Neuron (in vitro differentiated cells): ENCODE results near the gene MEF2C.
"Not testable (repeated sequence)": the region's sequence is repeated elsewhere in the genome, so short reads cannot be mapped to it uniquely, and the experiment has no call there.

ENCODE experiments used
- H2AFZ ChIP-seq: one replicate; pipeline ENCODE4 v1.6.1; 2013; ENCODE audit warnings: low read depth, mild to moderate bottlenecking, inconsistent platforms, low read length, moderate library complexity
- H3K27me3 ChIP-seq: one replicate; pipeline ENCODE4 v1.6.1; 2013; ENCODE audit warnings: low read length; ENCODE audit not compliant: insufficient read depth
- H3K36me3 ChIP-seq: one replicate; pipeline ENCODE4 v1.6.1; 2013; ENCODE audit warnings: low read length; ENCODE audit not compliant: insufficient read depth
- H3K4me1 ChIP-seq: one replicate; pipeline ENCODE4 v1.6.1; 2013; ENCODE audit warnings: low read length; ENCODE audit not compliant: insufficient read depth
- H3K4me3 ChIP-seq: 2 replicates; pipeline ENCODE4 v1.5.1; 2013; ENCODE audit warnings: mild to moderate bottlenecking, low read length, moderate library complexity
- H3K9me3 ChIP-seq: one replicate; pipeline ENCODE4 v1.6.1; 2013; ENCODE audit warnings: low read length

The MEF2C gene

DNA sequence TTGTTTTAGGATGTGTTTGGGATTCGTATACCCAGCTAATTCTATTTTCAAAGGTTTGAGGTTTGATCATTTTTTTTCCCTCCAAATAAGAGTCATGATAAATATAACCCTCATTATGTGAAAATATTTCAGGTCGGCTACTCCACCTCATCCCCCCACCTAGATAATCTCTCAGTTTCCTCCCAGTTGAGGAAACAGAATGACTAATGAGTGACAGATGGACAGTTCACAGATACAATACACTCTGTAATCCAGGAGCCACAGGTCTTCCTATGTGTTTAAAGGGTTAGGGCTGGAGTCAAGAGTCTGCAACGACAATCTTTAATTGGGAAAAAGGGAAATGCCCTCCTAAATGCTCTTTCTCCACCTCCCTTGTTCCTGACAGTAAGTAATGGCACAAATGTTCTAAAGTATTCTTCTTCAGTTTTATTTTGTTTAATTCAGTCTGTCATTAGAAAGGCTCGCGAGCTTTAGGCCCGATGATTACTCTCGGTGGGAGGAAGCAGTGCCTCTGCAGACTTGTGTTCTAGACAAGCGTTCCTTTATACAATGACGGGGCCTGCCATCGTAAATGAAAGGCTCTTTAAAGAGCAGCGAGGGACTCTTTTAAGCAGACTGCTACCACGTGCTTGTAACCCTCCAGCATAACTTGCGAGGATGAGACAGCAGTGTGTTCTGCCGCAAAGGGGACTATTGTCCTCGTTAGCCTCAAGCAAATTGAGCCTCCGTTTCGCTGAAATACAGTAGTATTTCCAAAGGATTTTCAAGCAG, 69.0 kb downstream of the MEF2C start:
- no peak overlapping the region for H3K4me3 ChIP-seq
- H3K4me1 ChIP-seq = no peaks in the 10 kb centered on the region
- no peaks in the 10 kb centered on the region for H3K36me3 ChIP-seq
- no peaks in the 10 kb centered on the region for H3K9me3 ChIP-seq
- no peak overlapping the region for H2AFZ ChIP-seq
- H3K27me3 ChIP-seq = no peaks in the 10 kb centered on the region

- Histone ChIP-seq H3K36me3 (no peaks in the 10 kb centered on the region), H3K4me3 (no peak overlapping the region), H3K4me1 (no peaks in the 10 kb centered on the region), H3K9me3 (no peaks in the 10 kb centered on the region), H3K27me3 (no peaks in the 10 kb centered on the region), H2AFZ (no peak overlapping the region)
These were observed 69.7 kb downstream of the MEF2C start for GRCh38 chr5:88813244-88813643.

DNA sequence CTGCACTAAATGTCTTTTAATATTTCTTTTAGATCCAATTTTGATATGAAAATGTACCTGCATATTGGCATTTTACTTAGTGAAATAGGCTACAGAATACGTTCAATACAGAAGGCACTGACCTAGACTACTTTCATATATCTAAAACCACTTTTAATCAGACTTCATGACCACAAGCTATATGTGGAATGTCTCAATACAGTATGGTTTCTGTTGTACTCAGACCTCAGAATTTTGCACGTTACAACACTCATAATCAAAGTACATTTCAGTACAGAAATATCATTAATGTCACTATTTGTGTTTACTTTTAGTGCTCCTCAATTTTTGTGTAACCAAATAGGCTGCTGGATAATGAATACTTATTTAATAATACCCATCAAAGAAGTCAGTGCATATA, 74.8 kb downstream of the MEF2C start:
- H3K4me1 ChIP-seq = no peaks in the 10 kb centered on the region
- no peaks in the 10 kb centered on the region for H3K9me3 ChIP-seq
- no peak overlapping the region for H3K4me3 ChIP-seq
- H3K27me3 ChIP-seq = no peaks in the 10 kb centered on the region
- H3K36me3 ChIP-seq = peaks cover 3% of the 10 kb centered on the region
- H2AFZ ChIP-seq = no peak overlapping the region

- no peak overlapping the region for H2AFZ ChIP-seq
- H3K4me1 ChIP-seq = no peaks in the 10 kb centered on the region
- H3K27me3 ChIP-seq = no peaks in the 10 kb centered on the region
- no peaks in the 10 kb centered on the region for H3K9me3 ChIP-seq
- H3K36me3 ChIP-seq = peaks cover 3% of the 10 kb centered on the region
- no peak overlapping the region for H3K4me3 ChIP-seq
These were observed 75.7 kb downstream of the MEF2C start for GRCh38 chr5:88807327-88807726.

- Histone ChIP-seq H3K9me3 (no peaks in the 10 kb centered on the region), H3K4me3 (no peak overlapping the region), H3K4me1 (no peaks in the 10 kb centered on the region), H3K27me3 (no peaks in the 10 kb centered on the region), H2AFZ (no peak overlapping the region), H3K36me3 (peaks cover 3% of the 10 kb centered on the region)
These were observed 76.6 kb downstream of the MEF2C start for GRCh38 chr5:88806338-88806737.

DNA sequence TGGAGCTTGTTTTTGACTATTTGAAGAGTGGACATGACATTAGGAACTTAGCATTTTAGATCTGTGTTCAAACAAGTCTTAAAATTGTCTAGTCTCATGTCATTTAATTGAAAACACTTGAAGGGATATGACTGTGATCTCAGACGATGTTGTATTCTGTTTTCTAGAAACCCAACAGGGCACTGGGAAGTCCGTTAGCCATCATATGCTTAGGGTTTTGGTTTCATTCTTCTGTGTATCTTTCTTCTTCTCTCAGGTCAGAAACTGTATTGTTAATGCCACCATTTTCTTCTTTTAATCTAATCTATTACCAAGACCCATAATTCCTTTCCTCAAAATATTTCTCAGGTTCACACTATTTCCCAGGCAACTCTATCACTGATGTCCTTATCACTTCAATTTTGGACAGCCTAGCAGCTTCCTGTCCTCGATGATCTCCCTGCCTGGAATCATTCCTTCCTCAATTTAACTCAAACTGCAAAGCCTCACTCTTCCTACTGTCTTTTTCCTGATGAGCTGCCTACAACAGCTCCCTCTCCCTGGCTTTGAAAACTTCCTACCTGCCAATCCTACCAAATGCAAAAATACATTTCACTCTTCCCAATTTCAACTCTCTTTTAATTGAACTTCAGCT, 77.7 kb downstream of the MEF2C start:
- Histone ChIP-seq H3K9me3 (no peaks in the 10 kb centered on the region), H3K36me3 (peaks cover 3% of the 10 kb centered on the region), H3K27me3 (no peaks in the 10 kb centered on the region), H3K4me1 (no peaks in the 10 kb centered on the region), H2AFZ (no peak overlapping the region), H3K4me3 (no peak overlapping the region)

DNA sequence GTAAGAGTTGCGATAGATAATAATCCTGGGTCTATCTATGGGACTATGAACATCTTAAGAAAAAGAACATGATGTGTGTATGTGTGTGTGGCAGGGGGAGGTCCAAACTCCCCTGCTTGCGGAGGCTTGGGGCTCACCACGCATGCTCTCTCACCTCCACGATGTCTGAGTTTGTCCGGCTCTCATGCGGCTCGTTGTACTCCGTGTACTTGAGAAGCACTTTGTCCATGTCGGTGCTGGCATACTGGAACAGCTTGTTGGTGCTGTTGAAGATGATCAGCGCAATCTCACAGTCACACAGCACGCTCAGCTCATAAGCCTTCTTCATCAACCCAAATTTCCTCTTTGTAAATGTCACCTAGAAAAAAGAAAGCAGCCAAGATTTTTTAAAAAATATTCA, 78.5 kb downstream of the MEF2C start:
- Histone ChIP-seq H3K36me3 (peaks cover 3% of the 10 kb centered on the region), H3K4me1 (no peaks in the 10 kb centered on the region), H3K9me3 (no peaks in the 10 kb centered on the region), H2AFZ (no peak overlapping the region), H3K4me3 (no peak overlapping the region), H3K27me3 (no peaks in the 10 kb centered on the region)

DNA sequence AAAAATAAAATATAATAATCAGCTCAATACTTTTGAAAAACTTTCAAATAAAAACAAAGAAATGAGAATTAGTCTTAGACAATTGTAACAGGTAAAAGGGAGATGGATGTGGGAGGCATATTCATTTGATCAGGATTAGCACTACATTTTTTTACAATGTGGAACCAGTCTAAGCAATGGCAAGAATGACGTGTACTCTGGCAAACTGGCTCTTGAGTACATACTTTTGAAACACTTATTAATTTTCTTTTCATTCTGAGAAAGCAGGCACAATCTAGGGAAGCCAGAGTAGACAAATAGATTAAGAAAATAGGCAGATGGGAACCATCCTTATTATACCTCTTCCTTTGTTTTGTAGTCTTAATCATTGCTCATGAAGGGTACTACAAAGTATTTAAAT, 79.7 kb downstream of the MEF2C start:
- H3K36me3 ChIP-seq = peaks cover 3% of the 10 kb centered on the region
- H3K9me3 ChIP-seq = no peaks in the 10 kb centered on the region
- H2AFZ ChIP-seq = no peak overlapping the region
- no peaks in the 10 kb centered on the region for H3K4me1 ChIP-seq
- H3K4me3 ChIP-seq = no peak overlapping the region
- H3K27me3 ChIP-seq = no peaks in the 10 kb centered on the region

DNA sequence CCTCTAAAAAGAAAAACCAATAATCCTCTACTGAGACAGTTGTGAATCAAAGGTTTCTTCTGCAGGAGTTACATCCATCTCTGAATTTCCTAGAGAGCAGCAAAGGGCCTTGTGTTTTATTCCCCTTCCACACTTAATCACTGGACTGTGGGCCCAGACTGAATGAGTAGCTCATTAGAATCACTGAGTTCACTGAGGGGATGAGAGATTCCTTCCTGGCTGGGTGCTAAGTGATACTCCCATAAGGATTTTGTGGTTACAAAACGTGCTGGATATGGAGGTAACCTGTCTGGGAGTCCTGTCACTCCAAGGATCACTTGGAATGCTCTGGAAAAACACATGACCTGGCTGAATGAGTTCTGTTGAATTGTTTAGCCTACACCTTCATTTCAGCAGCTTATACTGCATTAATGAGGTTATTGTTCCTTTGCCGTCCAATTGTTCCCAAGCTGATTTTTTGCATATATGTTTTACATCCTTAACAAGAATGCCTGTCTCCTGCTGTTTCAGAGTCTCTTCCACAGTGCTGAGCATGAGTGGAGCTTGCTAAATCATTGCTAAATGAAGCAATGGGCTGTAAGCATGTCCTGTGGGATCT, 82.9 kb downstream of the MEF2C start:
- no peak overlapping the region for H2AFZ ChIP-seq

DNA sequence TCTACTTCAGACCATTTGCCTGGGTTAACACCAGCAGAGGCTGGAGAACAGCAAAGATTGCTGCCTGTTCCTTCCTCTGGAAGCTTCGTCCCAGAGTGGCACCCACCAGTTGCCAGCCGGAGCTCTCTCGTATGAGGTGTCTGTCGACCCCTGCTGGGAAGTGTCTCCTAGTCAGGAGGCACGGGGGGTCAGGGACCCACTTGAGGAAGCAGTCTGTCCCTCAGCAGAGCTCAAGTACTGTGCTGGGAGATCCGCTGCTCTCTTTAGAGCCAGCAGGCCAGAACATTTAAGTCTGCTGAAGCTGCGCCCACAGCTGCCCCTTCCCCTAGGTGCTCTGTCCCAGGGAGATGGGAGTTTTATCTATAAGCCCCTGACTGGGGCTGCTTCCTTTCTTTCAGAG, 84.1 kb downstream of the MEF2C start:
- H3K36me3 ChIP-seq, H3K4me1 ChIP-seq, H3K9me3 ChIP-seq, H3K27me3 ChIP-seq, H3K4me3 ChIP-seq, H2AFZ ChIP-seq: not testable (repeated sequence)

More for the DNA sequence above, 82.9 kb downstream of the MEF2C start:
- Histone ChIP-seq H3K4me3 (no peak overlapping the region), H3K36me3 (peaks cover 3% of the 10 kb centered on the region), H3K4me1 (no peaks in the 10 kb centered on the region), H3K9me3 (no peaks in the 10 kb centered on the region), H3K27me3 (no peaks in the 10 kb centered on the region)

DNA sequence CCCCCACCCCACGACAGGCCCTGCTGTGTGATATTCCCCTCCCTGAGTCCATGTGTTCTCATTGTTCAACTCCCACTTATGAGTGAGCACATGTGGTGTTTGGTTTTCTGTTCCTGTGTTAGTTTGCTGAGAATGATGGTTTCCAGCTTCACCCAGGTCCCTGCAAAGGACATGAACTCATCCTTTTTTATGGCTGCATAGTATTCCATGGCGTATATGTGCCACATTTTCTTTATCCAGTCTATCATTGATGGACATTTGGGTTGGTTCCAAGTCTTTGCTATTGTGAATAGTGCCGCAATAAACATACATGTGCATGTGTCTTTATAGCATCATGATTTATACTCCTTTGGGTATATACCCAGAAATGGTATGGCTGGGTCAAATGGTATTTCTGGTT, 89.2 kb downstream of the MEF2C start:
- not testable (repeated sequence) for H3K4me1 ChIP-seq, H2AFZ ChIP-seq, H3K27me3 ChIP-seq, H3K4me3 ChIP-seq, H3K9me3 ChIP-seq, H3K36me3 ChIP-seq

DNA sequence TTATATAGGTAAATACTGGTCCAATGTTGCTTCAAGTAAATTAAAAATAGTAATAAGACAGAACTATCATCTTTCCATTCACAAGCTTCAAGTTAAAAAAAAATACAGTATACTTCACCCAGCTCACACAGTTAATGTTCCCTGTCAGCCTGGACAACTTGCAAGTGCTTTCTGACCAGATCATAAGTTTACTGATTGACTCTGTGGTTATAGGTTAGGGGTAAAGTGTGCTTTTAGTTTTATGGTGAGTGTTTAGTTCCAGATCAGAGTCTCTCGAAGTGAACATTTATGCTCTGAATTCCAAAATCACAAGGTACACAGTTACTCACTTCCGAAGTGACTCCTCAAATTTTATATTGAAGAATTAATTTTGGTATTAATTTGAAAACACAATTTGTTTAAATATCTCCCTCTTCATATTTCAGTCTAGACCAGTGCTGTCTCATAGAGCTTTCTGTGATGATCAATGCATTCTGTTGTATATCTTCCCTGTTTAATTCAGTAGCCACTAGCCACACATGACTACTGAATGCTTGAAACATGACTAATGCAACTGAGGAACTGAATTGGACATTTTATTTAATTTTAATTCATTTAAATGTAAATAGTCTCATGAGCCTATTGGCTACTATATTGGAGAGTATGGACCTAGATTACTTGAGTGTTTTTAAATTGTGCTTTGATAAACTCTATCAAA, 90.7 kb downstream of the MEF2C start:
- H3K4me1 ChIP-seq = no peaks in the 10 kb centered on the region
- no peak overlapping the region for H2AFZ ChIP-seq
- no peaks in the 10 kb centered on the region for H3K9me3 ChIP-seq
- H3K4me3 ChIP-seq = no peak overlapping the region
- no peaks in the 10 kb centered on the region for H3K27me3 ChIP-seq
- no peaks in the 10 kb centered on the region for H3K36me3 ChIP-seq

DNA sequence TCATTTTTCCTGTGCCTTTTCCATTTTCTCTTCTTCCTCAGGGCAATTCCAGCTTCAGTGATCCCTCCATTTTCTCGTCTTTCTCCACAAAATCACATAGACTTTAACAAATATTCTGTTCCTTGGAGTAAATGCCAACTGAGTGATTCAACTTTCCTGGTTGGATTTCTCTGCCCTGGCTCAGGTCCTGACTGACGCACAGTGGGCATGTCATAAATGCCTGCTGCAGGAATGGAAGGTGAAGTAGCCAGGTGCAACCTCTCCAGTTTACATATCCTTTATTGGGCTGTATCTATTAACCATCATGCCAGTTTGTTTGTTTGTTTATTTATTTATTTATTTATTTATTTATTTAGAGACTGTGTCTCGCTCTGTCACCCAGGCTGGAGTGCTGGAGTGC, 95.1 kb downstream of the MEF2C start:
- Histone ChIP-seq H2AFZ (no peak overlapping the region), H3K4me3 (no peak overlapping the region), H3K9me3 (no peaks in the 10 kb centered on the region), H3K27me3 (no peaks in the 10 kb centered on the region), H3K4me1 (peaks cover 24% of the 10 kb centered on the region), H3K36me3 (no peaks in the 10 kb centered on the region)
